A673 (cell line): Measurements from ENCODE around the gene DEDD. TPM values are rescaled to one million over a fixed set of nuclear protein-coding genes. Genes with fewer than 3 reads are reported as not detected.

Experiments
- BruUV-seq: library from RNA; stranded (reverse); fragments of 400-500 nt; replicated peaks from 2 replicates; lab custom pipeline; 2021; lab: Mats Ljungman, UMichigan
- CTCF ChIA-PET: fragments of 300-600 bp; sonication (Branson Sonifier 250); formaldehyde crosslinking; loops from one replicate; lab custom pipeline; 2022; ENCODE audit warnings: antibody characterized with exemption; lab: Charles Lee
- POLR2A ChIA-PET: fragments of 300-600 bp; sonication (Branson Sonifier 250); formaldehyde crosslinking; loops from one replicate; lab custom pipeline; 2022; ENCODE audit warnings: antibody characterized with exemption; ENCODE audit not compliant: low non-redundant PET; lab: Charles Lee
- DNase-seq: peaks from one replicate; pipeline ENCODE4 v3.0.0-alpha.2; 2015; ENCODE audit warnings: low spot score
- H3K27ac ChIP-seq: fragments of 200-600 bp; sonication (generic); 2 replicates; pipeline ENCODE4 v1.5.1; 2016; ENCODE audit warnings: mixed run types, low read depth, mild to moderate bottlenecking, mixed read lengths, antibody characterized with exemption, low read length; ENCODE audit not compliant: poor library complexity, severe bottlenecking
- H3K27me3 ChIP-seq: fragments of 200-600 bp; sonication (generic); replicated peaks from 2 replicates; pipeline ENCODE4 v1.6.1; 2017; ENCODE audit warnings: mixed run types, low read depth, mild to moderate bottlenecking, mixed read lengths, antibody characterized with exemption, low read length; ENCODE audit not compliant: insufficient read depth, poor library complexity
- H3K36me3 ChIP-seq: fragments of 200-600 bp; sonication (generic); 2 replicates; pipeline ENCODE4 v1.6.1; 2016; ENCODE audit warnings: mixed run types, mild to moderate bottlenecking, mixed read lengths, antibody characterized with exemption, low read length; ENCODE audit not compliant: insufficient read depth, poor library complexity, severe bottlenecking
- H3K4me1 ChIP-seq: fragments of 200-600 bp; sonication (generic); 2 replicates; pipeline ENCODE4 v1.6.1; 2017; ENCODE audit warnings: mixed run types, mild to moderate bottlenecking, mixed read lengths, antibody characterized with exemption, low read length; ENCODE audit not compliant: insufficient read depth, poor library complexity, severe bottlenecking
- H3K4me3 ChIP-seq: fragments of 200-600 bp; sonication (generic); 2 replicates; pipeline ENCODE4 v1.5.1; 2016; ENCODE audit warnings: low read depth, mixed run types, mild to moderate bottlenecking, mixed read lengths, low read length; ENCODE audit not compliant: poor library complexity, severe bottlenecking
- H3K9me3 ChIP-seq: fragments of 200-600 bp; sonication (generic); 2 replicates; pipeline ENCODE4 v1.6.1; 2016; ENCODE audit warnings: mixed run types, low read depth, mild to moderate bottlenecking, mixed read lengths, antibody characterized with exemption, low read length; ENCODE audit not compliant: poor library complexity, severe bottlenecking
- CTCF ChIP-seq: fragments of 300-800, 200-600 bp; sonication (generic); conservative IDR thresholded peaks from 2 replicates; pipeline ENCODE4 v1.5.1; 2017; ENCODE audit warnings: low read depth, mild to moderate bottlenecking, antibody characterized with exemption, low read length, moderate library complexity, mixed read lengths
- EZH2 ChIP-seq: fragments of 200-600 bp; sonication (generic); IDR thresholded peaks from 2 replicates; pipeline ENCODE4 v1.6.1; 2017; ENCODE audit warnings: borderline replicate concordance, low read depth, mild to moderate bottlenecking, mixed read lengths, antibody characterized with exemption, low read length; ENCODE audit not compliant: poor library complexity, severe bottlenecking
- intact Hi-C: fragments of 100-400 bp; cut with micrococcal nuclease; formaldehyde crosslinking; loops from one replicate; pipeline ENCODE4 v1.10.0; 2022; ENCODE audit not compliant: unreplicated experiment
- total RNA-seq: library from RNA; stranded (reverse); gene quantifications from 2 replicates; pipeline ENCODE4 v1.2.3, GENCODE V29; 2021

Gene DEDD
- total RNA-seq, 1 experiment from 2014 or later: 54.6 TPM

DNA sequence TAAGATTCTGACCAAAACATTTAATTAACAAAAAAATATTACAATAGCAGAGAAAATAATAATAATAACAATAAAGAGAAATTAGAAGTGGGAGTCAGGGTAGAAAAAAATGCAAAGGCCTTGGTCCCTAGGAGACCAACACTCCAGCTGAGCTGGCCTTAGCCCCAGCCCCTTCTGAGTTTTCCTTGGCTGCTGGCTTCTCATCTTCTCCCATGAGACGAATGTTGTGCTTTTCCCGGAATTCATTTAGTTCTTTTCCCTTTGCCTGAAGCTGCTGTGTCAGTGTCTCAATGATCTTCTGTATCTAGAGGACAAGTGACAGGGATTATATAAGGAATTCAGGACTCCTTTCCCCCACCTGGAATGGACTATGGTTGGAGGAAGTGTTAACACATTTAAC is 31.9 kb downstream of the DEDD start:
- no TSS peak for BruUV-seq
- Histone ChIP-seq H3K36me3 (peaks cover 26% of the 10 kb centered on the region), H3K4me3 (no peak overlapping the region), H3K9me3 (no peaks in the 10 kb centered on the region), H3K4me1 (no peaks in the 10 kb centered on the region), H3K27ac (no peak overlapping the region), H3K27me3 (peaks cover 3% of the 10 kb centered on the region)
- CTCF ChIA-PET: no interaction called here
- DNase-seq: no peak
- TF ChIP-seq CTCF: no peak
- TF ChIP-seq EZH2: no peak
- POLR2A ChIA-PET: no interaction called here
- intact Hi-C loops: no loop called here

DNA sequence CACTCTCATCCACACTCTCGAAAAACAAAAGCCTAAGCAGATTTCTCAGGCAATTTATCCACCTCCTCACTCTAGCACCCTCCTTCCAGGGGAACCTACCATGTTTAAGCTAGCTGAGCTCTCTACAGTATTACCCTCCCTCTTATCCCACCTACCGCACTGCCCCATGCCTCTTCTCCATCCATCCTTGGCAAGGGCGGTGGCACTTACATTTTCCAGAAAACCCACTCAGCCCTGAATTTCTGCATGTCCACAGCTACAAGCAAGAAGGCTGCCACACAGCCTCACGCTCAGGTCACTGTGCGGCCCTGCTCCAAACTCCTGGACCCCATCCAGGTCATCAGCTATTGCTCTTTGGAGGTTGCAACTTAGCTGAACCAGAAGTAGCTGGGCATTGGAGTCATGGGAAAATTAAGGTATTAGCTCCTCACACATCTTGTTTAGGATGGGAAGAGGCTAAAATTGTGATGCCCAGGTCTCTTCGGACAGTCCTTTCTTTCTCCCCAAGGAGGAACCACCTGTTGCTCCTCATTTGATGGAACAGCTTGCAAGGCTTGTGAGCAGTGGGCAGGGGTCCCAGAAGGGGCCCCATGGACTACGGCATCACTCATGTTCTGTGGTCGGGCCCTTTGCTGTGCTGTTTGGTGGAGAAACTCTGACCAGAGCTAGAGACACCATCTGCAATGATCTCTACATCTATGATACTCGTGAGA is 33.2 kb downstream of the DEDD start:
- POLR2A ChIA-PET: no interaction called here
- no TSS peak for BruUV-seq
- no peak for DNase-seq
- peak overlapping the region; percentile 66 for H3K4me3 ChIP-seq
- H3K36me3 ChIP-seq: peaks cover 26% of the 10 kb centered on the region
- intact Hi-C loops: loop anchor here (10.0 kb wide), 1 partner anchor 374 kb away; no protein-coding TSS in a partner anchor
- TF ChIP-seq EZH2 (no peak), CTCF (no peak)
- no peak overlapping the region for H3K27ac ChIP-seq
- H3K27me3 ChIP-seq: peaks cover 3% of the 10 kb centered on the region
- H3K9me3 ChIP-seq: no peaks in the 10 kb centered on the region
- CTCF ChIA-PET: no interaction called here
- no peaks in the 10 kb centered on the region for H3K4me1 ChIP-seq

DNA sequence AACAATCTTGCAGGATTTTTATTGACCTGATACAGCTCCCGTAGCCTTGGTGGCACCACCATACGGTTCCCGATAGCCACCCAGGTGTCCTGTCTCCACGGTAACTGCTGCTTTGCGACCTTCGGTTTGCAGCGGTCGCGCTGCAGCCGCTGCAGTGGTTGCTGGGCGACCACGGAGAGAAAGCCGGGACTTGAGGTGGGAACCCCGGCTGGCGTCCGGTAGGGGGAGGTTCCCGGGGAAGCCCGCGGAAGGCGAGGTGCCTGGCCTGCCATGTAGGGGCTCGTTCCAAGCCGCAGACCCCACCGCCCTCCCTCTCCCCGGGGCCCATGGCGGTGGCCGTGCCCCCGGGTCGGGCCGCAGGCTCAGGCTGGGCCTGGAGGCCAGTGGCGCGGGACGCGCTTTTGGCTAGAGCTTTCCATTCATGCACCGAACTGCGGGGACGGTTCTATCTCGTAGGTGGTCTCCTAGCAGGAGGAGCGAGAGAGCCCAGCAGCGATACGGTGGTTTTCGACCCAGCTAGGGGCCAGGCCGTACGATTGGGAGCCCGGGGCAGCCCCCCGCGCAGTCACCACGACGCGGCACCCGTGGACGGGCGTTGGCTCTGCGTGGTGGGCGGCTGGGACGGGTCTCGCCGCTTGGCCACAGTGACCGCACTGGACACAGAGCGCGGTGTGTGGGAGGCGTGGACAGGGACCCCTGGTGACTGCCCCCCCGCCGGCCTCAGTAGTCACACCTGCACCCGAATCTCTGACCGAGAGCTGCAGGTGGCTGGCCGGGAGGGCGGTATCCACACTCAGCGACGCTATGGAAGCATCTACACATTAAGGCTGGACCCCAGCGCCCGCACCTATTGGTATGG is 34.0 kb downstream of the DEDD start, which contains the start of gene KLHDC9:
TSS of gene KLHDC9 (plus strand) at position 152 of the 859 bp plus-strand sequence. CDS start at position 327, 175 bp downstream.
- H3K9me3 ChIP-seq: no peaks in the 10 kb centered on the region
- peak within 1 kb of the TSS; percentile 12 for H3K27ac ChIP-seq
- BruUV-seq: no TSS peak
- POLR2A ChIA-PET: interaction anchor here (0.6 kb wide), 2 partner anchors 53 to 94 kb away, joined by 4 to 6 read pairs; partner anchors contain the start of gene USF1
- H3K27me3 ChIP-seq: peaks cover 3% of the 10 kb centered on the region
- no peaks in the 10 kb centered on the region for H3K4me1 ChIP-seq
- intact Hi-C loops: loop anchor here (10.0 kb wide), 1 partner anchor 374 kb away; no protein-coding TSS in a partner anchor
- peaks cover 22% of the 10 kb centered on the region for H3K36me3 ChIP-seq
- no peak for TF ChIP-seq EZH2
- no peak for TF ChIP-seq CTCF
- DNase-seq: peak; percentile 88
- CTCF ChIA-PET: interaction anchor here (0.6 to 1.7 kb wide), 13 partner anchors 14 to 127 kb away, joined by 3 to 17 read pairs (median 3); partner anchors contain the start of genes TOMM40L and USF1
- H3K4me3 ChIP-seq: peak within 1 kb of the TSS; percentile 66
